ENCODE data around the gene AKAIN1. TPM values are rescaled to one million over a fixed set of nuclear protein-coding genes. Genes with fewer than 3 reads are reported as not detected.

Gene AKAIN1
- total and polyA plus RNA-seq, 2 experiments from 2014 or later, result not detected

- Histone ChIP-seq H3K27me3 (no peaks in the 10 kb centered on the region), H3K36me3 (no peaks in the 10 kb centered on the region), H3K4me3 (no peak overlapping the region), H3K27ac (no peak overlapping the region), H3K9me3 (ENCODE audit: low read depth) (no peaks in the 10 kb centered on the region), H3K4me1 (ENCODE audit: low read depth) (no peaks in the 10 kb centered on the region)
- DNase-seq (ENCODE audit: low read depth in 1 of 2, low spot score in 1 of 2), result no peak
- TF ChIP-seq CTCF (IDR thresholded peaks at IDR 0.05; ENCODE audit: low read depth, low read length), result no peak
Measured at GRCh38 chr18:5162111-5162510, 34.9 kb downstream of the AKAIN1 start.

- H3K4me3 ChIP-seq, result no peak overlapping the region
- DNase-seq (ENCODE audit: low read depth in 1 of 2, low spot score in 1 of 2), result no peak
- no peaks in the 10 kb centered on the region for H3K36me3 ChIP-seq
- no peak for TF ChIP-seq CTCF (IDR thresholded peaks at IDR 0.05; ENCODE audit: low read depth, low read length)
- no peak overlapping the region for H3K27ac ChIP-seq
- no peaks in the 10 kb centered on the region for H3K9me3 ChIP-seq (ENCODE audit: low read depth)
- H3K27me3 ChIP-seq, result no peaks in the 10 kb centered on the region
- H3K4me1 ChIP-seq (ENCODE audit: low read depth), result no peaks in the 10 kb centered on the region
Measured at GRCh38 chr18:5159080-5159479, 38.0 kb downstream of the AKAIN1 start.

- no peak overlapping the region for H3K27ac ChIP-seq
- H3K9me3 ChIP-seq (ENCODE audit: low read depth), result no peaks in the 10 kb centered on the region
- H3K27me3 ChIP-seq, result no peaks in the 10 kb centered on the region
- H3K36me3 ChIP-seq, result no peaks in the 10 kb centered on the region
- TF ChIP-seq CTCF (IDR thresholded peaks at IDR 0.05; ENCODE audit: low read depth, low read length), result no peak
- DNase-seq (ENCODE audit: low read depth in 1 of 2, low spot score in 1 of 2), result no peak
- H3K4me1 ChIP-seq (ENCODE audit: low read depth), result no peaks in the 10 kb centered on the region
- no peak overlapping the region for H3K4me3 ChIP-seq
Measured at GRCh38 chr18:5158587-5158986, 38.5 kb downstream of the AKAIN1 start.

GRCh38 chr18:5158172-5158571 is 38.9 kb downstream of the AKAIN1 start:
- Histone ChIP-seq H3K9me3 (ENCODE audit: low read depth) (no peaks in the 10 kb centered on the region), H3K4me1 (ENCODE audit: low read depth) (no peaks in the 10 kb centered on the region), H3K36me3 (no peaks in the 10 kb centered on the region), H3K27ac (no peak overlapping the region), H3K27me3 (no peaks in the 10 kb centered on the region), H3K4me3 (no peak overlapping the region)
- TF ChIP-seq CTCF (IDR thresholded peaks at IDR 0.05; ENCODE audit: low read depth, low read length), result no peak
- DNase-seq (ENCODE audit: low read depth in 1 of 2, low spot score in 1 of 2), result no peak

- Histone ChIP-seq H3K36me3 (no peaks in the 10 kb centered on the region), H3K4me3 (no peak overlapping the region), H3K27me3 (no peaks in the 10 kb centered on the region), H3K27ac (no peak overlapping the region), H3K4me1 (ENCODE audit: low read depth) (no peaks in the 10 kb centered on the region), H3K9me3 (ENCODE audit: low read depth) (no peaks in the 10 kb centered on the region)
- TF ChIP-seq CTCF (IDR thresholded peaks at IDR 0.05; ENCODE audit: low read depth, low read length), result no peak
- DNase-seq (ENCODE audit: low read depth in 1 of 2, low spot score in 1 of 2), result no peak
Measured at GRCh38 chr18:5155907-5156287, 41.2 kb downstream of the AKAIN1 start.
